ENCODE data around the gene MYO1D. TPM values are rescaled to one million over a fixed set of nuclear protein-coding genes. Genes with fewer than 3 reads are reported as not detected.

The MYO1D gene
- total and polyA plus RNA-seq, 2 of the 13 experiments (the other 11 are each of a cell fraction or from before 2014, with no cell fraction given), result 13.2 to 17.3 TPM

- Histone ChIP-seq H2AFZ (ENCODE audit: low read length) (no peak overlapping the region), H3K4me1 (ENCODE audit: insufficient read depth, low read length) (peaks cover 10% of the 10 kb centered on the region), H3K9ac (ENCODE audit: insufficient read depth, low read depth, low read length) (no peak overlapping the region), H4K20me1 (ENCODE audit: insufficient read depth, low read length) (no peaks in the 10 kb centered on the region), H3K27me3 (ENCODE audit: control insufficient read depth in 1 of 2, insufficient read depth in 2 of 2, low read length in 2 of 2) (no peaks in the 10 kb centered on the region), H3K27ac (ENCODE audit: extremely low read length, insufficient read depth, low read length) (no peak overlapping the region), H3K9me3 (ENCODE audit: low read length) (no peaks in the 10 kb centered on the region), H3K4me3 (replicated peaks in 1 of 3; ENCODE audit: insufficient read depth in 1 of 3, low read depth in 2 of 3, low read length in 3 of 3) (no peak overlapping the region), H3K36me3 (replicated peaks in 1 of 2; ENCODE audit: control insufficient read depth in 1 of 2, insufficient read depth in 2 of 2, low read length in 2 of 2) (no peaks in the 10 kb centered on the region), H3K79me2 (ENCODE audit: insufficient read depth, low read length) (no peaks in the 10 kb centered on the region), H3K4me2 (ENCODE audit: low read depth, low read length) (no peak overlapping the region)
- TF ChIP-seq HHEX (CRISPR knock-in tag; IDR thresholded peaks at IDR 0.05) (no peak), ZNF709 (CRISPR knock-in tag; IDR thresholded peaks at IDR 0.05) (no peak), POLR2A (IDR thresholded peaks at IDR 0.05; ENCODE audit: insufficient read depth in 1 of 2, low read depth in 2 of 2, low read length in 2 of 2) (no peak), ZNF124 (CRISPR knock-in tag; IDR thresholded peaks at IDR 0.05) (no peak), MAX (IDR thresholded peaks at IDR 0.05) (no peak), AKNA (CRISPR knock-in tag; IDR thresholded peaks at IDR 0.05; ENCODE audit: borderline replicate concordance) (no peak), ZNF766 (CRISPR knock-in tag; IDR thresholded peaks at IDR 0.05; ENCODE audit: borderline replicate concordance) (no peak), NFKBIZ (CRISPR knock-in tag; IDR thresholded peaks at IDR 0.05) (no peak), DNMT3B (CRISPR knock-in tag; conservative IDR thresholded peaks at IDR 0.05) (no peak), CERS6 (CRISPR knock-in tag; IDR thresholded peaks at IDR 0.05) (no peak), ZNF713 (CRISPR knock-in tag; IDR thresholded peaks at IDR 0.05) (no peak), PRPF4 (IDR thresholded peaks at IDR 0.05; ENCODE audit: low read depth, low read length, poor library complexity, severe bottlenecking) (no peak), EEA1 (CRISPR knock-in tag; IDR thresholded peaks at IDR 0.05; ENCODE audit: borderline replicate concordance) (no peak), SPEN (CRISPR knock-in tag; IDR thresholded peaks at IDR 0.05; ENCODE audit: low read depth) (no peak), RCOR2 (CRISPR knock-in tag; IDR thresholded peaks at IDR 0.05) (no peak), MAZ (IDR thresholded peaks at IDR 0.05; ENCODE audit: borderline replicate concordance, low read depth, low read length) (no peak), MAZ (CRISPR knock-in tag; IDR thresholded peaks at IDR 0.05; ENCODE audit: low read depth) (no peak), ZNF660 (CRISPR knock-in tag; IDR thresholded peaks at IDR 0.05; ENCODE audit: borderline replicate concordance, low read depth) (no peak), HDAC6 (IDR thresholded peaks at IDR 0.05; ENCODE audit: low read depth, low read length) (no peak), TP53 (CRISPR knock-in tag; conservative IDR thresholded peaks at IDR 0.05) (no peak)
- ChIA-PET CTCF (ENCODE audit: low intra/inter-chr PET ratio, low total read pairs) (no interaction called here), POLR2A (no interaction called here)
- WGBS (ENCODE audit: low lambda C conversion rate), result 44% methylated on average over 4 of the region's 4 CpGs
- in situ Hi-C loops (cut with HindIII; ENCODE audit: extremely low pct_ligation_motif_present, low pct_unique_long_range_greater_than_20kb), result no loop called here
- no peak for FAIRE-seq
- intact Hi-C loops (cut with micrococcal nuclease; ENCODE audit: unreplicated experiment), result no loop called here
- ATAC-seq, result no peak
- no peak for DNase-seq (ENCODE audit: low spot score)
- no TSS peak for BruUV-seq (replicated peaks)
These were observed 351.8 kb downstream of the MYO1D start for GRCh38 chr17:32525122-32525521.

All from HepG2 (cell line).